ENCODE data around the gene PREPL.
"Not testable (repeated sequence)": the region's sequence is repeated elsewhere in the genome, so short reads cannot be mapped to it uniquely, and the experiment has no call there.

Gene PREPL

DNA sequence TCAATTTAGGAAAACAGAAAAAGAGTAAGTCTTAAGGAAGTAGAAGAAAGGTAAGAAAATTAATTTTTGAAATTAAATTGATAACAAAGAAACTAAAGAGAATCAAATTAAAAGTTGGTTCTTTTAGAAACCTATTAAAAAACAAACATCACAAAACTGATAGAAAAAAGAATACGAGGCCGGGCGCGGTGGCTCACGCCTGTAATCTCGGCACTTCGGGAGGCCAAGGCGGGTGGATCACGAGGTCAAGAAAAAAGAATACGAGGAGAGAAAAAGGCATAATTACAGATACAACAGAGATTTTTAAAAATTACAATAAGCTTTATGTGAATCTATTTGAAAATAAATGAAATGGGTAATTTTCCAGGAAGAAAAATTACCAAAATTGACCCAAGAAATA is 11.8 kb downstream of the PREPL start:
- no peak for DNase-seq (ENCODE audit: low read depth in 3 of 3, low spot score in 1 of 3)

DNA sequence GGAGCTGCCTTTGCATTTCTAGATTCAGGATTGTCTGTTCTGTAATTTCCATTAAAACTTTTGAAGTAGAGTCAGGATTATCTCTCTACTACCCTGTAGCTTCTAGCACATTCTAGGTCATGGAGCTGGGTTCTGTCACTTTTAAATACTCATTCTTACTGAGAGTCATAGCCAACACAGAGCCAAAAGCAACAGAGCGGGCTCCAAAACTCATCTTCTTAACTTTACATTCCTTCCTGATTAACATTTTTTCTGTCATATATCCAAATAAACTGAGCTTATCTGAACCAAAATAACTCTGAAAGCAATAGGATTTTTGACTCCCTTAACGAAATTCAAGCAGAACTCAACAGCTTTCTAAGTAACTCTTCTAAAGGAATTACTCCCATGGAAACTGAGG is 12.9 kb downstream of the PREPL start:
- DNase-seq (ENCODE audit: low read depth in 3 of 3, low spot score in 1 of 3): no peak

DNA sequence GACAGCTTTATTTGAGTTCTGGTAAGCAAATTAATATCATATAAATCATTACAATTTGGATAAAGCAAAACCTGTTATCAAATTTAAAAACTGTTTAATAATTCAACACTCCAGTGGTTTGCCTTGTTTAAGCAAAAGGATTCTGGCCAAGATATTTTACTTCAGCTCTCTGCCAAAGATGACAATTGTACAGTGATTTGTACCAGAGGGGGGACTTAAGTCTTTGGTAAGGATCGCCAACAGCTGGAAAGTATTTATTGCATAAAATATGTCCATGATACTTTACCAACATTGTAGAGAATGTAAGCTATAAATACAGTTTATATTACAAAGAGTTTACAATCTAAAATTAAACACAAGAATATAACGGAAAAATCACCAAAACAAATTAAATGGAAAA is 13.8 kb downstream of the PREPL start:
- no peak for DNase-seq (ENCODE audit: low read depth in 3 of 3, low spot score in 1 of 3)

DNA sequence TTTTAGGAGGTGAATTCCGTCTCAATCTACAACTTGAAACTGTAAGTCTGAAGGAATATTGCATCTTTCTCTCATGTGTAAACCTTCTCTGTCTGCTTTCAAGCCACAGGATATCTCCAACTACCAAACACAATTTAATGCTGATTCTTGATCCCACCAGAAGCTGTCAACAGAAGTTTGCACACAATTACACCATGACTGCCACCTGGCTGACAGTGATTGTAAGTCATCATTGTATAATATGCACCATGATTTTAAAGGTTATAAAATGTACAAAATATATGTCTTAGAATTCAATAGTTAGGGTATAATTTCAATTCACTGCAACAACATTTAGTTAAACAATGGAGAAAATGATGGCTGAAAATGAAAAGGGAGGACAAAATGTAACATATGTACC is 18.4 kb downstream of the PREPL start:
- no peak for DNase-seq (ENCODE audit: low read depth in 3 of 3, low spot score in 1 of 3)

DNA sequence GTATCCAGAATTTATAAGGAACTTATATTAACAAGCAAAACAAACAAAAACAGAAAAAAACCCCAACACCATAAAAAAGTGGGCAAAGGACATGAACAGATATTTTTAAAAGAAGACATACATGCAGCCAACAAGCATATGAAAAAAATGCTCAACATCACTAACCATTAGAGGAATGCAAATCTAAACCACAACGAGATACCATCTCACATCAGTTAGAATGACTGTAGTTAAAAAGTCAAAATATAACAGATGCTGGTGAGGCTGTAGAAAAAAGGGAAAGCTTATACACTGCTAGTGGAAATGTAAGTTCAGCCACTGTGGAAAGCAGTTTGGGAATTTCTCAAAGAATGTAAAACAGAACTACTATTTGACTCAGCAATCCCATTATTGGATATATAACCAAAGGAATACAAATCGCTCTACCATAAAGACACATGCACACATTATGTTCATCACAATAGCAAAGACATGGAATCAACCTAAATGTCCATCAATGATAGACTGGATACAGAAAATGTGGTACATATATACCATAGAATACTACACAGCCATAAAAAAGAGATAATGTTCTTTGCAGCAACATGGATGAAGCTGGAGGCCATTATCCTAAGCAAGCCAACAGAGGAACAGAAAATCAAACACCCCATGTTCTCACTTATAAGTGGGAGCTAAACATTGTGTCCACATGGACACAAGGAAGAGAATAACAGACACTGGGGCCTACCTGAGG is 25.3 kb downstream of the PREPL start:
- DNase-seq (ENCODE audit: low read depth in 3 of 3, low spot score in 1 of 3): no peak

DNA sequence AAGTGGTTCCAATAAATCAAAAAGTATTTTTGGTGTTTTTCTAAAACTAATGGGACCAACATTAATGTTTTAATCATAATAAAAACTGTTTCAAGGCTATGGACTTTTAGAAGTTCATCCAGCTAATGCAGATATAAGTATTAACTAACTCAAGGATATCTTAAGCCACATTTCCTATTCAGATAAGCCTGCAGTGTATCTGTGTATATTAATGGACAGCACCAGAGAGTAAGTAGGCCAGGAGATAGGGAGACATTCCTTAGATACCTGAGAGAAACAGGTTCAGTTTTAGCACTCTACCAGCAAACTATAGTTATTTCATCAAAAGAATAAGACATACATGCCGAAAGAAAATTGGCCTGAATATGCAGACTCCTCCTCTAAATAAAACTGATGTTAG is 27.3 kb downstream of the PREPL start:
- no peak for DNase-seq (ENCODE audit: low read depth in 3 of 3, low spot score in 1 of 3)

DNA sequence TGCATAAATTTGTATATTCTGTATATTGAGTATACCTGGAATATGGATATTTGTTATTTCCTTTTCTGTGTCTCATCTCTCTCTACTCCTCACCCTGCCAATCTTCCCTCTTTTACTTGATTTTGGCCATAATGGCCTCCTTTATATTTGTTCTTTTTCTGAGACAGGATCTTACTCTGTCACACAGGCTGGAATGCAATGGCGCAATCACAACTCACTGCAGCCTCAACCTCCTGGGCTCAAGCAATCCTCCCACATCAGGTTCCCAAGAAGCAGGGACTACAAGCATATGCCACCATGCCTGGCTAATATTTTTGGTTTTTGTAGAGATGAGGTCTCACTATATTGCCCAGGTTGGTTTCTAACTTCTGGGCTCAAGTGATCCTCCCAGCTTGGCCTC is 30.5 kb downstream of the PREPL start:
- DNase-seq (ENCODE audit: low read depth in 3 of 3, low spot score in 1 of 3): no peak

DNA sequence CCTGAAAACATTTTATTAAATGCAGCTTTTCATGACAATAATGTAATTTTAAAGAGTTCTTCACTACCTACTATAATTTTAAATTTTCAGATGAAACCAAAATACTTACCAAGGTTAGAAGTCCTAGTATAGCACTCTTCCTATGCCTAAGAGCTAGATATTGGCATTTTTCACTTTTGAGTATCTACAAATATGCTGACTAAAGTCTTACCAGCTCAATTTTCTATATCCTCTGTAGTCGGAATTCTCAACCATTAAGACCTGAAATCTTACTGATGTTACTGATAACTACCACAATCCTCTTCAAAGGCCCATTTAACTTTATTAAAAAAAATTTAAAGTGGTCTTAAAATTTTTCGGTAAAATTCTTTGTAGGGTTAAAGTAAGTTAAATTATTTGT is 32.0 kb downstream of the PREPL start:
- no peak for DNase-seq (ENCODE audit: low read depth in 3 of 3, low spot score in 1 of 3)

DNA sequence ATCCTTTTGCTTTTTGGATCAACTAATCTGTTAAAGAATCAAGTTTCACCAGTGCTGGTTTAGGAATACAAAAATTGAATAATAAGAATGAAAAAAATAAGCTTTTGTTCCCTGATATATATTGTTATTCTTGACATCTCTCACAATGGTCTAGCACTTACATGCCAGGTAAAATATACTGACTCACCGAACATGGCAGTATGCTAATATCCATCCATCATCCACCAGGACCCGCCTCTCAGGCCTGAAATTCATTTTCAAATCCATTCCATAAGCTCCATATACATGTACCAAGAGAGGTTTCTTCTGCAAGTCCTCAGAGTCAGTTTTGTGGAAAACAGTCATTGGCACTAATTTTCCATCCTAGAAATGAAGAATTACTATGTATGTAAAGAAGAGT is 32.5 kb downstream of the PREPL start:
- DNase-seq (ENCODE audit: low read depth in 3 of 3, low spot score in 1 of 3): no peak

DNA sequence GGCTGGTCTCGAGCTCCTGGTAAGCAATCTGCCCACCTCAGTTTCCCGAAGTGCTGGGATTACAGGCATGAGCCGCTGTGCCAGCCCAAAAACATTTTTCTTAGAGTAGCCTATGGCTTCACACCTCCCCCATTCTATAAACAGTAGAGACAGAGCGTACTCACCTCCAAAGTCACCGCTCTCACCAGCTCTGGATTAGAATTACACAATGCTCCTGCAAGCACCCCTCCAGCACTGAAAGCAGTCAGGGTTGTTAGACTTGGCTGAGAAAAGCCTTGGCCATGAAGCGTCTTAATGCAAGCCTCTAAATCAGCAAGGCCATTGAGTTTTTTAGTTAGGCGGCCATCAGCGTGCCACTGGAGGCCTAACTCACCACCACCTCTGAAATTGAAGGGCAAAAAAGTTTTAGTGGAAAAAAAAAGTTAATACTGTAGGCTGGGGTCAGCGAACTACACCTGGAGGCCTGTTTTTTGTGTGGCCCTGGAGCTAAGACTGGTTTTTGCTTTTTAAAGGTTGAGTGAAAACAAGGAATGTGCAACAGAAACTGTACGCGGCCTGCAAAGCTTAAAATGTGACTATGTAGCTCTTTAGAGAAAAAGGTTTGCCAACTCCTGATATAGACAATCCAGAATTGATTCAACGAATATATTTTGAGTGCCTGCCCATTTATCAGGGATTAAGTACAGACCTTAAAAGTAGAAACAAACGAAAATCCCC is 34.6 kb downstream of the PREPL start:
- DNase-seq (ENCODE audit: low read depth in 3 of 3, low spot score in 1 of 3): no peak

DNA sequence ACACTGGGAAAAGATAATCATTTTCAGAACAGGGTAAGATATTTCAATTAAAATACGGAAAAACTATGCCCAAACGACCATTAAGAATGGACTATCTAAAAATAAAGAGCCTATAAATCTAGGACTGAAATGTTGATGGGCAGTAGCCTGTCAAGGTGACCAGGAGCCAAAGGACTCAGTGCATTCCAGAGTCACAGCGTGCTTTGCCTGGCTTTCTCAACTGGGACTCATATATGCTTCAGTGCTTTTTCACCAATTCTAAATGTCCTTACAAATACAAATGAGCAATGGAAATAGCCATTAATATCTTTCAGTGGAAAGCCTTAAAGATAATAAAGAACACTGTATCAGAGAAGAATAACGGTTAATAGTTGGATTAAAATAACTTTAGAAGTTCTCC is 35.4 kb downstream of the PREPL start:
- DNase-seq (ENCODE audit: low read depth in 3 of 3, low spot score in 1 of 3): no peak

DNA sequence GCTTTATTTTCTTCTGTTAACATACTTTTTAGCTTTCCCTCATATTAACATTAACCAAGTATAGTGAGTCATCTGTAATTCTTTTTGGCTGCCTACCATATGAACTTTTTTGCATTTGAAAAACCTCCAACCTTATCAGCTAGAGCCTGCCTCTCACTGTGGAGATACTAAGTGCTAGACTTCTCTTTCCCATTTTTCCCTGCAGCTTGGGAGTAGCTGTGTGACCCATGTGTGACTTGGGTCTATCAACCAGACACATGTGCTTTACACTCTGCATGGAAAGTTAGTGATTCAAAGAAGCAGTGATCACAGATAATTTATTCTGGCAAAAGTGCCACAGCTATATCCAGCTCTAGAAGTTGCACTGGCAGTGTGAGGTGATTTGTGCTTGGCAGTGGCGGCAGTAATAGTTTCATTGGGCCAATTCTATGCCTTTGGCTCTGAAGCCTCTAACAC is 36.3 kb downstream of the PREPL start:
- DNase-seq (ENCODE audit: low read depth in 3 of 3, low spot score in 1 of 3): no peak

DNA sequence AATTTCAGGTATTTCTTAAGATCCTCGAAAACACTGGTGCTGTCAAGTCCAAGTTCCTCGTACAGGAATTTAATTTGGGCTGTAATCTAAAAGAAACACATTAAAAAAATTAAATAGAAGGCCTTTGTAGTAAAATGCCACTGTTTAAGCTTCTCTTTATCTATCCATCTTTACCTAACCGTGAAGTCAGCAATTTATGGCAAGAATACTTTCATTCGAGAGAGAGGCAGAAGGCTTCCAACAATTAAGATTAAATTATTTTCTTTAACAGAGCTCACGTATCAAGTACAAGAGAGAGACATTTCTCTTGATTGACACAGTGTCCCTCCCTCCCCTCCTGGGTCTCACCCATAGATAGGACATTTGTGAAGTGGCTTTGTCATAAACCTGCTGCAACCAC is 39.9 kb downstream of the PREPL start:
- no peak for DNase-seq (ENCODE audit: low read depth in 3 of 3, low spot score in 1 of 3)

DNA sequence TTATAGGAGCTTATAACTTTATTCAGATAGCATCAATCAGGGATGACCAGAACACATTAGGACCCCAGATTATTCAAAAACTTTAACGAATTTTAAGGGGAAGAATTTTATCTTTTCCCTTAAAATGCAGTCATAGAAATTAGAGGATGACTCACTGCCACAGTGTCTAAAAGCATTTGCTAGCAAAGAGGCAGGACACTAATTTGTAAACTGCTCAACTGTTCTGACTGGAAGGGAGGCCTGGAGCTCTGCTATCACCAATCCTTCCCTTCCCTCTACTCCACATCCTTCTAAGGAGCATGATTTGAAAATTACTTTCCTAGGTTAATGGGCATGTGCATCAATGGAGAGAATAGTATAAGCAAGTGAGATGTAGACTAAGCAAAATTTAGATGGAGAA is 40.5 kb downstream of the PREPL start:
- no peak for DNase-seq (ENCODE audit: low read depth in 3 of 3, low spot score in 1 of 3)

DNA sequence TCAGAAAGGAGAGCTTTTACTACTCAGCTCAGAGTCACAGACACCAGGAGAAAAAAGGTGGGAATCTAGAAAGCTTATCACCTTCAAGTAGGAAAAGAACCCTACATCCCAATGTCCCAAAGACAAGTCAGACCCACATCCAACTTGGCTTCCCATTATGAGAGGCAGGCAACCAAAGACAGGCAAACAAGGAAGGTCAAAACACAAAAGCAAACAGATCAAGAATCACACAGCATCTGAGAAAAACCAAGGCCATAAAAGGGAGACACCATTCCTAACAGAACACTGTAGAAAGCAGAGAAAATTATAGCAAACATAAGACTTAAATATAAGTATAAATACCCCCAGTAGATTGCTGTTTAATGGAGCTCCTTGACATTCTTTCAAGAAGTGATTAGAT is 45.3 kb downstream of the PREPL start:
- DNase-seq (ENCODE audit: low read depth in 3 of 3, low spot score in 1 of 3): no peak

DNA sequence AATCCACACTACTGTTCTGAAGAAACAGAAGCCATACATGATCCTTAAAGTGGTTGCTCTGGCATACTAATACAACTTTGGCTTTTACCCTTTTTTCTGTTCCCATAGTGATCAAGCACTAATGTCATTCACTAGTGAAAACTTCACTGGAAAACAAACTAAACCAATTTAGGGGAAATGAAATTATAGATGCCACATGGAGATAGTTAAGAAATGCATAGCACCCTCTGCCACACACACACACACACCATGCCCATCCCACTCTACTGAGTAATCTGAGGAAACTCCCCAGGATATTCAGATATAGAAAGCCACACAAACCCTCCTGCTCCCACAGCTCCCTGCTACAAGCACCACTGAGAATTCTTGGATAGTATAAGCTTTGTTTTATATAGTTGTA is 46.9 kb downstream of the PREPL start:
- DNase-seq (ENCODE audit: low read depth in 3 of 3, low spot score in 1 of 3): no peak

DNA sequence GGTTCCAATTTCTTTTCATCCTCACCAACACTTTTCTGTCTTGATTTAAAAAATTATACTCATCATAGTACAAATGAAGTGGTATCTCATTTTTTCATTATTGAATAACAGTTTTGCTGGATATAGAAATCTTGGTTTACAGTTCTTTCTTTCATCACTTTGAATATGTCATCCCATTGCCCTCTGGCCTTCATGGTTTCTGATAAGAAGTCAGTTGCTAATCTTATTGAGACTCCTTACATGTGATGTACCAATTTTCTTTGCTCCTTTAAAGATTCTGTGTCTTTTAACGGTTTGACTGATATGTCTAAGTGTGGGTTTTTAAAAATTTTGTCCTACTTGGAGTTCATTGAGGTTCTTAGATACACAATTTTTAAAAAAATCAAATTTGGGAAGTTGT is 51.0 kb downstream of the PREPL start:
- no peak for DNase-seq (ENCODE audit: low read depth in 3 of 3, low spot score in 1 of 3)

DNA sequence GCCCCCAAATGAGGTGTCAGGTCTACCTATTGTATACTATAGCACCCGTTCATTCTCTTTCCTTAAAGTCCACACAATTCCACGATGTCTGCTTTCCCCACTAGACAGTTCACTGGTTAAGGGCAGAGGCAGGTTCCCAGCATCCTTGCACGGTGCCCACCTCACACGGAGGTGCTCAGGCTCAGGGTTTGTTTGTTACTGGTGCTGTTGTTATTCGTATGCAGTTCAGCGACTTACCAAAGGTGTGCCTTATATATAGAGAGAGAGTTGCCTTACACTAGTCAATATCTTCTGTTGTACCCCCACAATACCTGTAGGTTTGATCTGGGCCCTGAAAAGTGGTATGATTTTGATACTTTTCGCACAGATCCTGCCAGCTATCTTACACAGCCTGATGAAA is 55.4 kb downstream of the PREPL start:
- DNase-seq (ENCODE audit: low read depth in 3 of 3, low spot score in 1 of 3): no peak

DNA sequence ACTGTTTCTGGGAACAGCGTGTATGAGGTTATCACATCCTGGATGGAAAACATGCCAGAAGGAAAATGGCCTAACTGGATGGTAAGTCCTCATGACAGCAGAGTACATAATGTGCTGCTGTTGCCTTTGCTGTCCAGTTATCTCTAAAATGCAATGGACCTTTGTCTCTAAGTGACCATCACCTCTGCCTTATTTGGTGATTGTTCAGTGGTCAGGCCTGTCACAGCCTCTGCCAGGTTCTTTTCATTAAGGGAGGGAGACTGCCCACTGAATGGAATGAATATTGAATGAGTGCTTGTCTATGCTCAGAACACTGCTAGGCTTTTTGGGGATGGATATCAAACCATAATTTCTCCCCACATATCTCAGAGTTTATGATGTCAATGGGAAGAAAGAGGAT is 57.0 kb downstream of the PREPL start:
- no peak for DNase-seq (ENCODE audit: low read depth in 3 of 3, low spot score in 1 of 3)

DNA sequence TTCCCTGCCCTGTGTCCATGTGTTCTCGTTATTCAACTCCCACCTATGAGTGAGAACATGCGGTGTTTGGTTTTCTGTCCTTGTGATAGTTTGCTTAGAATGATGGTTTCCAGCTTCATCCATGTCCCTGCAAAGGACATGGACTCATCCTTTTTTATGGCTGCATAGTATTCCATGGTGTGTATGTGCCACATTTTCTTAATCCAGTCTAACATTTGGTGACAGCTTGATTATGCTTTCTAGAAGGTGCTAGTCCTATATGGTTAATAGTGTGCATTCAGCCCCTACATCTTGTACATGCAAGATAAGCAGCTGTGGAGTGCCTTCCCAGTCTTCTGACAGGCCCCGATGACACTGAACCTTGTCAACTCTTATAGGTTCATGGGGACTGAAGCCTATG is 57.5 kb downstream of the PREPL start:
- not testable (repeated sequence) for DNase-seq (ENCODE audit: low read depth in 3 of 3, low spot score in 1 of 3)

DNA sequence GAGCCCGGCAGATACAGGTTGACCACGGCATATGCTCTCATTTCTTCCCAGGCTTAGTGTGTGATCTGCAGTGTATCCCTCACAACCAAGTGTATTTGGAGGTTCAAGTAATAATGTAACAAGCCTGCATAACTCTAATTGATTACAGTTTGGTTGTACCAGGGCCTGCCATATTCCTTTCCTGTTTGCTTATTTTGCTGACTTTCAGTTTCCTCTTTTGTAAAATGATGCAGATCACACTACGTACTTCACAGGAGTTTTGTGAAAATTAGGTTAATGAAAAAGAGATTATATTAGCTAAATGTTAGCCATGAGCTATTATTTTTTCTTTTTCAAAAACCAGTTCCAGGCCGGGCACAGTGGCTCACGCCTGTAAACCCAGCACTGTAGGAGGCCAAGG is 60.2 kb downstream of the PREPL start:
- DNase-seq (ENCODE audit: low read depth in 3 of 3, low spot score in 1 of 3): no peak

DNA sequence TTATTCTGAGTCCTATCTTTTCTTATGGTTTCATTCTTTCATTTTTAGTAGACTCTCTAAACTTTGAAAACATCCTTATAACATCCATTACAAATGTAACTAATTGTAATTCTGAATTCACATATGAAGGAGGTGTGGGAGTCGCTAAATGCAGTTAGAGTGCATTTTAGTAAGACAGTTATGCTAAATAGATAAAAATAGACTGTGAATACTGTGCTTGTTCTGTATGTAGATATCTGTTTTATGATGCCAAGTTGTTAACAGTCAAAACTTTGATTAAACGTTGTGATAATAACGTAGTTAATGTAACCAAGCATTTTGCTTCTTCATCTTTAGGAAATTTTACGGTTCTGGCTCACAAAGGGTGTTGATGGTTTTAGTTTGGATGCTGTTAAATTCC is 61.7 kb downstream of the PREPL start:
- DNase-seq (ENCODE audit: low read depth in 3 of 3, low spot score in 1 of 3): no peak

DNA sequence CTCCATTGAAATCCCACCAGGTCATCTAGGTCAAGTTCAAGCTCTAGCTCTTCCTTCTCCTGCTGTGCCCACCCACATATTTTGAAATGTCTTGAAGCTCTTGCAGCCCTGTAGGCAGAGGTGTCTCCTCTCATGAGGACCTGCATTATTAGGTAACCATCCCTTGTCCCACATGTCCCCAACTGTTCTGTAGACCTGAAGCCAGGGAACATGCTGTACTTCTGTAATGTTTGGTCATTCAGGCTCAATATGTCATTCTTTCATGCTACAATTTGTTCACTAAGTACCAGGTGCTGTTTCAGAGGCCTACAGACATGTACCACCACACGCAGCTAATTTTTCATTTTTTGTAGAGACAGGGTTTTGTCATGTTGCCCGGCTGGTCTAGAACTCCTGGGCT is 63.9 kb downstream of the PREPL start:
- DNase-seq (ENCODE audit: low read depth in 3 of 3, low spot score in 1 of 3): no peak
